Esophagus muscularis mucosa (tissue), 4 donors: ENCODE results near the gene KCNRG. TPM values are rescaled to one million over a fixed set of nuclear protein-coding genes. Genes with fewer than 3 reads are reported as not detected.

Experiments
- DNase-seq: peaks from one replicate; pipeline ENCODE4 v3.0.0-alpha.2; 2017; ENCODE audit errors: extremely low spot score
- H3K27ac ChIP-seq, 4 donors: fragments of 200-600 bp; sonication (generic); replicated peaks in 1 of 4; 1 replicate in 3 of 4; 2 replicates in 1 of 4; pipeline ENCODE4 v1.5.1; 2016 to 2019; ENCODE audit warnings: mild to moderate bottlenecking in 1 of 4
- H3K27me3 ChIP-seq, 4 donors: fragments of 200-600 bp; sonication (generic); one replicate each; pipeline versions ENCODE4 v1.5.1 to v1.6.0; 2016 to 2019
- H3K36me3 ChIP-seq, 4 donors: fragments of 200-600 bp; sonication (generic); one replicate each; pipeline ENCODE4 v1.5.1; 2016 to 2019
- H3K4me1 ChIP-seq, 4 donors: fragments of 200-600 bp; sonication (generic); one replicate each; pipeline ENCODE4 v1.5.1; 2016 to 2019
- H3K4me3 ChIP-seq, 4 donors: fragments of 200-600 bp; sonication (generic); 1 replicate in 2 of 4; 2 replicates in 2 of 4; pipeline ENCODE4 v1.5.1; 2016 to 2019; ENCODE audit warnings: mild to moderate bottlenecking in 4 of 4, moderate library complexity in 1 of 4
- H3K9me3 ChIP-seq, 4 donors: fragments of 200-600 bp; sonication (generic); 1 replicate in 3 of 4; 2 replicates in 1 of 4; pipeline ENCODE4 v1.5.1; 2016 to 2019
- CTCF ChIP-seq, 3 experiments: fragments of 200-600 bp in 2 of 3; fragments of 450-650 bp in 1 of 3; sonication (generic) in 2 of 3; IDR thresholded peaks; one replicate each; pipeline ENCODE4 v1.5.1; 2017 to 2019; ENCODE audit warnings: antibody characterized with exemption in 3 of 3, mild to moderate bottlenecking in 2 of 3, moderate library complexity in 1 of 3
- EP300 ChIP-seq: sonication (generic); formaldehyde crosslinking; IDR thresholded peaks from one replicate; pipeline ENCODE4 v1.6.1; 2017; ENCODE audit warnings: antibody characterized with exemption
- POLR2A ChIP-seq: fragments of 450-650 bp; IDR thresholded peaks from one replicate; pipeline ENCODE4 v1.6.1; 2017; ENCODE audit warnings: antibody characterized with exemption, moderate library complexity, mild to moderate bottlenecking, low read depth
- POLR2AphosphoS5 ChIP-seq, 2 donors: sonication (generic); formaldehyde crosslinking; IDR thresholded peaks; one replicate each; pipeline ENCODE4 v1.6.1; 2017; ENCODE audit warnings: antibody characterized with exemption in 2 of 2
- WGBS: methylation state at CpG from one replicate; pipeline ENCODE4 v1.1.5; 2018; 5-methylcytosine and 5-hydroxymethylcytosine counted together
- intact Hi-C: fragments of 100-400 bp; cut with DNase I; formaldehyde crosslinking; loops from one replicate; pipeline ENCODE4 v1.15.1; 2023
- total RNA-seq, 4 donors: library from RNA; depleted of rRNA; stranded (reverse); fragments of >200 nt; gene quantifications; one replicate each; pipeline versions ENCODE4 v1.1.0 to v1.2.1, GENCODE V29; 2016

Gene KCNRG
- total RNA-seq: 1 to 10 TPM; 2.7 to 5.4 (median 2.9) TPM

GRCh38 chr13:50015258-50015657 lies at the start of gene KCNRG:
TSS of gene KCNRG (plus strand) at chr13:50015444. CDS start at chr13:50015494, 50 bp downstream.
- Histone ChIP-seq H3K4me1 (peaks cover 24 to 66% (median 45%) of the 10 kb centered on the region in 4 donors), H3K36me3 (peaks cover 0 to 52% (median 29%) of the 10 kb centered on the region in 4 donors), H3K9me3 (no peaks in the 10 kb centered on the region), H3K27ac (peak within 1 kb of the TSS; percentile 38 to 67 (median 53)), H3K4me3 (no peak within 1 kb of the TSS), H3K27me3 (no peaks in the 10 kb centered on the region)
- 26% methylated on average over 5 of the region's 5 CpGs for WGBS
- DNase-seq: no peak
- intact Hi-C loops: no loop called here
- TF ChIP-seq POLR2AphosphoS5 (IDR thresholded peaks at IDR 0.05) (no peak), POLR2A (no peak), CTCF (IDR thresholded peaks at IDR 0.05) (no peak), EP300 (no peak)

GRCh38 chr13:49967456-49967855 lies 47.8 kb upstream of the KCNRG start:
- Histone ChIP-seq H3K27me3 (no peaks in the 10 kb centered on the region), H3K9me3 (peaks cover 0 to 26% (median 2%) of the 10 kb centered on the region in 4 donors), H3K36me3 (no peaks in the 10 kb centered on the region), H3K27ac (no peak overlapping the region), H3K4me1 (no peaks in the 10 kb centered on the region), H3K4me3 (no peak overlapping the region)
- intact Hi-C loops: no loop called here
- 93% methylated on average over 4 of the region's 4 CpGs for WGBS
- TF ChIP-seq EP300: no peak
- TF ChIP-seq POLR2A: no peak
- TF ChIP-seq POLR2AphosphoS5 (IDR thresholded peaks at IDR 0.05): no peak
- TF ChIP-seq CTCF (IDR thresholded peaks at IDR 0.05): no peak
- DNase-seq: no peak

- Histone ChIP-seq H3K9me3 (no peaks in the 10 kb centered on the region), H3K27ac (no peak overlapping the region), H3K36me3 (no peaks in the 10 kb centered on the region), H3K4me1 (no peaks in the 10 kb centered on the region), H3K27me3 (no peaks in the 10 kb centered on the region), H3K4me3 (no peak overlapping the region)
- WGBS: 93% methylated on average over 4 of the region's 4 CpGs
- DNase-seq: no peak
- intact Hi-C loops: no loop called here
- no peak for TF ChIP-seq POLR2AphosphoS5 (IDR thresholded peaks at IDR 0.05)
- no peak for TF ChIP-seq POLR2A
- no peak for TF ChIP-seq EP300
- no peak for TF ChIP-seq CTCF (IDR thresholded peaks at IDR 0.05)
Measured at GRCh38 chr13:49972709-49973108, 42.5 kb upstream of the KCNRG start.

GRCh38 chr13:49975826-49976225 lies 39.4 kb upstream of the KCNRG start:
- Histone ChIP-seq H3K36me3 (no peaks in the 10 kb centered on the region), H3K9me3 (no peaks in the 10 kb centered on the region), H3K4me1 (no peaks in the 10 kb centered on the region), H3K4me3 (no peak overlapping the region), H3K27ac (no peak overlapping the region), H3K27me3 (no peaks in the 10 kb centered on the region)
- 92% methylated on average over 1 of the region's 1 CpG for WGBS
- no peak for DNase-seq
- intact Hi-C loops: loop anchor here (2.0 to 5.0 kb wide), 3 partner anchors 556 to 936 kb away; no protein-coding TSS in a partner anchor
- TF ChIP-seq CTCF (IDR thresholded peaks at IDR 0.05) (no peak), POLR2A (no peak), POLR2AphosphoS5 (IDR thresholded peaks at IDR 0.05) (no peak), EP300 (no peak)
